Heart right ventricle (tissue), 16 donors: ENCODE data around the gene STYK1. TPM values are rescaled to one million over a fixed set of nuclear protein-coding genes. Genes with fewer than 3 reads are reported as not detected.
A peak's percentile ranks its signal among the peaks of the same experiment; 100 is the strongest.

Source experiments
- ATAC-seq, 8 donors: fragments of 200-7000 bp; cut with Tn5 transposase; one replicate each; pipeline ENCODE4 v1.9.1; 2020; ENCODE audit warnings: mild to moderate bottlenecking in 8 of 8, moderate library complexity in 8 of 8, moderate number of reproducible peaks in 1 of 8
- DNase-seq, 2 donors: peaks; one replicate each; pipeline ENCODE4 v3.0.0-alpha.2; 2020
- H3K27ac ChIP-seq, 10 donors: fragments of 200-600 bp; sonication (generic) in 2 of 10; one replicate each; pipeline versions ENCODE4 v1.5.0 to v1.8.0; 2020 to 2022; ENCODE audit warnings: mild to moderate bottlenecking in 3 of 10
- H3K27me3 ChIP-seq, 7 donors: fragments of 200-600 bp; one replicate each; pipeline ENCODE4 v1.8.0; 2021 to 2022; ENCODE audit warnings: mild to moderate bottlenecking in 2 of 7
- H3K36me3 ChIP-seq, 9 donors: fragments of 200-600 bp; sonication (generic) in 1 of 9; one replicate each; pipeline versions ENCODE4 v1.5.0 to v1.8.0; 2020 to 2022; ENCODE audit warnings: mild to moderate bottlenecking in 2 of 9
- H3K4me1 ChIP-seq, 9 donors: fragments of 200-600 bp; sonication (generic) in 1 of 9; one replicate each; pipeline versions ENCODE4 v1.5.0 to v1.8.0; 2020 to 2022; ENCODE audit warnings: mild to moderate bottlenecking in 4 of 9
- H3K4me3 ChIP-seq, 10 donors: fragments of 200-600 bp; sonication (generic) in 2 of 10; one replicate each; pipeline versions ENCODE4 v1.5.0 to v1.8.0; 2020 to 2022; ENCODE audit warnings: mild to moderate bottlenecking in 7 of 10, moderate library complexity in 2 of 10
- H3K9me3 ChIP-seq, 11 donors: fragments of 200-600 bp in 10 of 11; sonication (generic) in 2 of 11; one replicate each; pipeline versions ENCODE4 v1.5.0 to v1.8.0; 2013 to 2022; ENCODE audit warnings: mild to moderate bottlenecking in 2 of 11, control low read depth in 1 of 11, moderate library complexity in 1 of 11
- CTCF ChIP-seq, 9 donors: fragments of 200-600 bp; sonication (generic) in 2 of 9; IDR thresholded peaks; one replicate each; pipeline versions ENCODE4 v1.5.0 to v1.8.0; 2021 to 2022; ENCODE audit warnings: antibody characterized with exemption in 9 of 9, mild to moderate bottlenecking in 5 of 9, moderate library complexity in 1 of 9
- WGBS, 2 donors: extraction: QIAGEN DNeasy Blood & Tissue Kit; methylation state at CpG; one replicate each; pipeline ENCODE4 v1.1.7; 2013; ENCODE audit warnings: inconsistent platforms in 1 of 2; 5-methylcytosine and 5-hydroxymethylcytosine counted together
- intact Hi-C, 10 donors: fragments of 100-400 bp; cut with DNase I; formaldehyde crosslinking; loops; one replicate each; pipeline versions ENCODE4 v1.11.1 to v1.14.2; 2022
- long read RNA-seq, 3 donors: library from polyadenylated mRNA; unstranded; transcript quantifications; one replicate each; pipeline ENCODE4 v2.0.0, GENCODE V29; 2020 to 2021
- polyA plus RNA-seq, 2 donors: library from polyadenylated mRNA; stranded (reverse); fragments of 200-250 nt; gene quantifications; one replicate each; pipeline ENCODE4 v1.2.3, GENCODE V29; 2013
- total RNA-seq, 10 donors: library from RNA; stranded (reverse); fragmentation: NEBNext Ultra II Directional in 3 of 10; extraction: Animal tissue kit (Norgen Biotek cat#: 25700) in 3 of 10; gene quantifications; one replicate each; pipeline versions ENCODE4 v1.2.1 to v1.2.4, GENCODE V29; 2021 to 2023
- donor health status: Arrhythmogenic right ventricular cardiomyopathy.
- donor health status: ischemic (EF 13 %, LVEDD 7.1; RV severe dilation, severe dysfunction).
- donor health status: healthy with polysubstance abuse.
- donor health status: DM: no; HTN: yes; CAD: no.
- donor health status: DM: no; HTN: no; CAD: no.
- donor health status: ischemic (EF 25% LVEDD 6.9; RV normal size, moderate dysfunction).
- donor health status: ischemic (EF 25% LVEDD 5.7; RV mildly dilated, moderate dysfunction).
- donor health status: healthy.
- donor health status: DM: yes; HTN: yes; CAD: no.
- donor health status: Ischemic cardiomyopathy.
- donor health status: ischemic (EF 35%, LVEDD 5.7; RV mildly dilated, moderate dysfunction).
- donor health status: nonischemic (EF 11% LVEDD 7.7; RV severe dilation, severe dysfunction).
- donor health status: DM: yes; HTN: yes; CAD: no.
- donor health status: PGD.
- donor health status: ischemic (EF 29% LVEDD 5.4; RV normal size, mild dysfunction).
- donor health status: nonischemic (EF 23%, LVEDD 6.1; RV moderate dilation, normal function).

The STYK1 gene
- 1 to 10 TPM in 1 of 10 donors, under 1 TPM in 2, not detected in 7; 0.15 to 1.2 (median 0.15) TPM for total RNA-seq
- under 1 TPM in 1 of 2 donors, not detected in 1; 0.01 TPM for polyA plus RNA-seq
- long read RNA-seq, donor 1: 0 reads
- long read RNA-seq, donor 2: 0 reads
- long read RNA-seq, donor 3: 0 reads

- H3K4me3 ChIP-seq: peak within 1 kb of the TSS; percentile 22 to 56 (median 54)
- H3K36me3 ChIP-seq: no peaks in the 10 kb centered on the region
- peaks cover 0 to 81% (median 29%) of the 10 kb centered on the region in 7 donors for H3K27me3 ChIP-seq
- peaks cover 0 to 1% (median 0%) of the 10 kb centered on the region in 11 donors for H3K9me3 ChIP-seq
- TF ChIP-seq CTCF (IDR thresholded peaks at IDR 0.05): peak; percentile 53 to 84 (median 76)
- H3K4me1 ChIP-seq: peaks cover 0 to 18% (median 8%) of the 10 kb centered on the region in 9 donors
- intact Hi-C loops: loop anchor here in 3 of 10 donors (10.0 kb wide), 2 partner anchors 59 to 81 kb away; partner anchors contain the start of gene MAGOHB (in 2 of the 3)
- no peak within 1 kb of the TSS for H3K27ac ChIP-seq
- 1% methylated on average over 35 of the region's 35 CpGs for WGBS, 2 donors
- DNase-seq (peak; percentile 12 to 29), ATAC-seq (peak; percentile 23 to 66 (median 46))
Observed at GRCh38 chr12:10673659-10674384, at the start of gene STYK1. STYK1 (minus strand) TSS chr12:10674052; CDS start chr12:10634618, 39,434 bp downstream.

GRCh38 chr12:10722905-10723746 is 49.3 kb upstream of the STYK1 start, which contains the start of gene YBX3:
YBX3 (minus strand) TSS chr12:10723323; CDS start chr12:10723111, 212 bp downstream.
- Histone ChIP-seq H3K27ac (peak within 1 kb of the TSS; percentile 93 to 100 (median 98)), H3K27me3 (peaks cover 0 to 18% (median 0%) of the 10 kb centered on the region in 7 donors), H3K9me3 (no peaks in the 10 kb centered on the region), H3K36me3 (no peaks in the 10 kb centered on the region), H3K4me3 (peak within 1 kb of the TSS; percentile 73 to 95 (median 92)), H3K4me1 (peaks cover 7 to 44% (median 42%) of the 10 kb centered on the region in 9 donors)
- ATAC-seq (peak; percentile 77 to 84 (median 82)), DNase-seq (peak; percentile 87 to 92)
- TF ChIP-seq CTCF (IDR thresholded peaks at IDR 0.05): no peak
- intact Hi-C loops: loop anchor here in 8 of 10 donors (1.0 to 10.0 kb wide), 9 partner anchors 26 to 511 kb away; partner anchors contain the start of genes GABARAPL1 (in 5 of the 8) and MAGOHB (in 4 of the 8)
- 0% methylated on average over 58 to 95 of the region's 95 CpGs for WGBS, 2 donors

- ATAC-seq (peak; percentile 10 to 76 (median 39)), DNase-seq (peak; percentile 34 to 50)
- peaks cover 0 to 18% (median 0%) of the 10 kb centered on the region in 7 donors for H3K27me3 ChIP-seq
- intact Hi-C loops: loop anchor here in 8 of 10 donors (1.0 to 10.0 kb wide), 9 partner anchors 26 to 510 kb away; partner anchors contain the start of genes GABARAPL1 (in 5 of the 8) and MAGOHB (in 4 of the 8)
- TF ChIP-seq CTCF (IDR thresholded peaks at IDR 0.05): peak in 3 of 9 donors; percentile 33 to 38 (median 35)
- 0% methylated on average over 25 to 36 of the region's 36 CpGs for WGBS, 2 donors
- peak overlapping the region; percentile 73 to 95 (median 92) for H3K4me3 ChIP-seq
- peaks cover 13 to 51% (median 48%) of the 10 kb centered on the region in 9 donors for H3K4me1 ChIP-seq
- peak overlapping the region; percentile 93 to 100 (median 98) for H3K27ac ChIP-seq
- no peaks in the 10 kb centered on the region for H3K9me3 ChIP-seq
- H3K36me3 ChIP-seq: peaks cover 0 to 5% (median 0%) of the 10 kb centered on the region in 9 donors
Observed at GRCh38 chr12:10722502-10722904, 48.7 kb upstream of the STYK1 start.
